TTC549 (cell line): ENCODE results near the gene SMG6.
"Not testable (repeated sequence)": the region's sequence is repeated elsewhere in the genome, so short reads cannot be mapped to it uniquely, and the experiment has no call there.

Experiments
- FAIRE-seq: peaks from 2 replicates; lab custom pipeline; 2012; peaks lifted over from hg19 to GRCh38; lab: Jason Lieb, UNC

Gene SMG6

GRCh38 chr17:2176499-2177169 is 127.0 kb downstream of the SMG6 start:
- no peak for FAIRE-seq

- FAIRE-seq, result no peak
Observed at GRCh38 chr17:2175294-2175628, 128.3 kb downstream of the SMG6 start.

GRCh38 chr17:2174468-2175293 is 128.9 kb downstream of the SMG6 start:
- no peak for FAIRE-seq

- FAIRE-seq, result no peak
Observed at GRCh38 chr17:2174014-2174413, 129.6 kb downstream of the SMG6 start.

- no peak for FAIRE-seq
Observed at GRCh38 chr17:2172999-2173398, 130.6 kb downstream of the SMG6 start.

GRCh38 chr17:2172077-2172851 is 131.3 kb downstream of the SMG6 start:
- no peak for FAIRE-seq

GRCh38 chr17:2171702-2172076 is 131.9 kb downstream of the SMG6 start:
- no peak for FAIRE-seq

- FAIRE-seq, result no peak
Observed at GRCh38 chr17:2170023-2170422, 133.6 kb downstream of the SMG6 start.

GRCh38 chr17:2165723-2166122 is 137.9 kb downstream of the SMG6 start:
- FAIRE-seq, result not testable (repeated sequence)

- no peak for FAIRE-seq
Observed at GRCh38 chr17:2158396-2158780, 145.2 kb downstream of the SMG6 start.

- no peak for FAIRE-seq
Observed at GRCh38 chr17:2157675-2158395, 145.8 kb downstream of the SMG6 start.

- no peak for FAIRE-seq
Observed at GRCh38 chr17:2157081-2157480, 146.5 kb downstream of the SMG6 start.

GRCh38 chr17:2156666-2157065 is 146.9 kb downstream of the SMG6 start:
- FAIRE-seq, result no peak

- no peak for FAIRE-seq
Observed at GRCh38 chr17:2155573-2155972, 148.0 kb downstream of the SMG6 start.

GRCh38 chr17:2151358-2152033 is 152.1 kb downstream of the SMG6 start:
- FAIRE-seq, result no peak

GRCh38 chr17:2150806-2151205 is 152.8 kb downstream of the SMG6 start:
- FAIRE-seq, result no peak

- no peak for FAIRE-seq
Observed at GRCh38 chr17:2149934-2150333, 153.7 kb downstream of the SMG6 start.

- no peak for FAIRE-seq
Observed at GRCh38 chr17:2146132-2146871, 157.3 kb downstream of the SMG6 start.

GRCh38 chr17:2144701-2145100 is 158.9 kb downstream of the SMG6 start:
- no peak for FAIRE-seq

- FAIRE-seq, result no peak
Observed at GRCh38 chr17:2143332-2143731, 160.3 kb downstream of the SMG6 start.

GRCh38 chr17:2142682-2143081 is 160.9 kb downstream of the SMG6 start:
- FAIRE-seq, result not testable (repeated sequence)
